Pancreas (tissue), 10 donors: ENCODE measurements around the gene NANOS3. TPM values are rescaled to one million over a fixed set of nuclear protein-coding genes. Genes with fewer than 3 reads are reported as not detected.
"Not testable (repeated sequence)": the region's sequence is repeated elsewhere in the genome, so short reads cannot be mapped to it uniquely, and the experiment has no call there.

Experiments
- ATAC-seq, 4 donors: fragments of 200-7000 bp; cut with Tn5 transposase; one replicate each; pipeline versions ENCODE4 v1.8.0 to v1.9.1; 2020; ENCODE audit warnings: mild to moderate bottlenecking in 4 of 4, moderate library complexity in 4 of 4
- DNase-seq, 6 donors: peaks; one replicate each; pipeline ENCODE4 v3.0.0-alpha.2; 2020
- FAIRE-seq: peaks from 2 replicates; lab custom pipeline; 2012; peaks lifted over from hg19 to GRCh38; lab: Jason Lieb, UNC
- H3K27ac ChIP-seq, 4 donors: fragments of 200-600 bp; sonication (generic); 1 replicate in 3 of 4; 2 replicates in 1 of 4; pipeline versions ENCODE4 v1.5.0 to v1.8.0; 2020
- H3K27me3 ChIP-seq, 4 donors: fragments of 200-600 bp; one replicate each; pipeline ENCODE4 v1.8.0; 2021
- H3K36me3 ChIP-seq, 3 donors: fragments of 200-600 bp; sonication (generic) in 1 of 3; one replicate each; pipeline versions ENCODE4 v1.5.0 to v1.8.0; 2020 to 2021
- H3K4me1 ChIP-seq, 3 donors: fragments of 200-600 bp; one replicate each; pipeline ENCODE4 v1.8.0; 2021
- H3K4me3 ChIP-seq, 4 donors: fragments of 200-600 bp; sonication (generic) in 2 of 4; one replicate each; pipeline versions ENCODE4 v1.5.0 to v1.8.0; 2020 to 2021
- H3K9me3 ChIP-seq, 4 donors: fragments of 200-600 bp; one replicate each; pipeline ENCODE4 v1.8.0; 2021
- CTCF ChIP-seq, 4 donors: fragments of 200-600 bp; sonication (generic) in 3 of 4; IDR thresholded peaks; one replicate each; pipeline versions ENCODE4 v1.5.0 to v1.8.0; 2021; ENCODE audit warnings: antibody characterized with exemption in 4 of 4
- WGBS, 2 donors: extraction: QIAGEN DNeasy Blood & Tissue Kit; methylation state at CpG; one replicate each; pipeline ENCODE4 v1.1.7; 2013; 5-methylcytosine and 5-hydroxymethylcytosine counted together
- intact Hi-C, 3 donors: fragments of 100-400 bp; cut with DNase I; formaldehyde crosslinking; loops; one replicate each; pipeline versions ENCODE4 v1.11.1 to v1.14.2; 2022
- polyA plus RNA-seq, 2 donors: library from polyadenylated mRNA; stranded (reverse); fragments of 200-250 nt; gene quantifications; one replicate each; pipeline ENCODE4 v1.2.3, GENCODE V29; 2013
- total RNA-seq, 6 donors: library from RNA; stranded (reverse); fragmentation: NEBNext Ultra II Directional in 4 of 6; extraction: Animal tissue kit (Norgen Biotek cat#: 25700) in 4 of 6; gene quantifications; one replicate each; pipeline versions ENCODE4 v1.2.1 to v1.2.4, GENCODE V29; 2021 to 2023
- donor health status: healthy with polysubstance abuse.
- donor health status: DM: no; HTN: no; CAD: no; lungs with moderate emphysema.
- donor health status: DM: no; HTN: no; CAD: no.
- donor health status: control.
- donor health status: control.
- donor health status: Bipolar disorder and iron deficiency.
- donor health status: DM: yes; HTN: yes; CAD: no.
- donor health status: DM: no; HTN: no; CAD: no.
- donor health status: DM: no; HTN: no; CAD: no.
- donor health status: DM: yes; HTN: yes; CAD: no.

Gene NANOS3
- total and polyA plus RNA-seq, 8 donors, result 0.39 to 3.1 (median 0.72) TPM; not detected in 2

DNA sequence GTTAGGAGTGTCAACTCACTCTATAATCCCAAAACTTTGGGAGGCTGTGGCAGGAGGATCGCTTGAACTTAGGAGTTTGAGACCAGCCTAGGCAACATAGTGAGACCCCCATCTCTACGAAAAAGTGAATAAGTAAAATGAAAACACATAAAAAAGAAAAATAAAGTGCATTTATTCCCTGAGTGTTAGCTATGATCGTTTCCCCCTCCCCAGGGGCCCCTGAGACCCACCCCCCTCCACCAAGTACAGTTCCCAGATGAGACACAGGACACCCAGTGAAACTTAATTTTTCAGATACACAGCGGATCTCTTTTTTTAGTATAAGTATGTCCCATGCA lies 28.6 kb upstream of the NANOS3 start:
- WGBS, 2 donors, result 70 to 73% methylated on average over 4 of the region's 4 CpGs
- FAIRE-seq (no peak), ATAC-seq (no peak), DNase-seq (no peak)
- TF ChIP-seq CTCF (IDR thresholded peaks at IDR 0.05), result no peak
- Histone ChIP-seq H3K4me1 (peaks cover 20 to 48% (median 39%) of the 10 kb centered on the region in 3 donors), H3K27me3 (no peaks in the 10 kb centered on the region), H3K4me3 (no peak overlapping the region), H3K36me3 (no peaks in the 10 kb centered on the region), H3K9me3 (no peaks in the 10 kb centered on the region), H3K27ac (peak overlapping the region; percentile 97 to 100 (median 100))
- intact Hi-C loops, result no loop called here

DNA sequence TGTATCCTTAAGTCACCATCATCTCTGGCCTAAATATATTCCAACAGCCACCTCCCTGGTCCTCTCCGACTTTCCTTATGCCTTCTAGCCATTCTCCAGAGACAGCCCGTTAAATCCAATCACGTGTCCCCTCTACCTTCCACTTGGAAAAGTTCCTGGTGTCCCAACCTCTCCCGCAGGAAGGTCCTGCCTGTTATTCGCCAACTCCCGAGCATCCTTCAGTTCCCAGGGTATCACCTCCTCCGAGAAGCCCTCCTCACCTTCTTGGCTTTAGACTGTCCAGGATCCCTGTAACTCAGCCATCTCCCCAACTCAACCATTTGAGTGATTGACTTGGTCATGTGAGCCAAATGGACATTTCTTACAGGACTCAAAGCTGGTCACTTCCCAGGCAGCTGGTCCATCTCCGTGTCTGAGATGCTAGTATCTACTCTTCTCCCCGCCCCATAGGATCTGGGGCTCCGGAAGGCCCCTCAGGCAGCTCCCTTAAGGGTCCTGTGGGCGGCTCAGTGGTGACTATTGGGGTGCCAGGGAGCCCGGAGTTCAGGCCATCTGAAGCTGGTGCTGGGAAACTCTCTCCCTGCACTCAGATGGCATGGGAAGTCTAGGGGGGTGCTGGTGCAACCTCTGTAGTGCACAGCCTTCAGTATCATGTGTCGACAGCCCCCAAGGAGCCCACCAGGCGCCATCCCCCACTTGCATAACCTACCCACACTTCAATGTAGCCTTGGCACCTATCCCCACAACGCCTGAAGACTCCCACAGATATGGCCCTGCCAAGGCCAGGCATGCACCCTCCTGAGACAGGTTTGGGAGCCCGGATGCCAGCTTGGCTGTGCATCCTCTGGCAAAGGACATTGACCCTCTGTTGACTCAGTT lies 27.9 kb upstream of the NANOS3 start:
- peak overlapping the region; percentile 14 to 100 (median 100) for H3K27ac ChIP-seq
- DNase-seq (peak in 2 of 6 donors; percentile 33 to 50), FAIRE-seq (no peak), ATAC-seq (no peak)
- no peaks in the 10 kb centered on the region for H3K27me3 ChIP-seq
- H3K4me1 ChIP-seq, result peaks cover 18 to 41% (median 34%) of the 10 kb centered on the region in 3 donors
- H3K9me3 ChIP-seq, result no peaks in the 10 kb centered on the region
- WGBS, 2 donors, result 49 to 57% methylated on average over 16 of the region's 16 CpGs
- no peak for TF ChIP-seq CTCF (IDR thresholded peaks at IDR 0.05)
- no peak overlapping the region for H3K4me3 ChIP-seq
- H3K36me3 ChIP-seq, result no peaks in the 10 kb centered on the region
- intact Hi-C loops, result no loop called here

DNA sequence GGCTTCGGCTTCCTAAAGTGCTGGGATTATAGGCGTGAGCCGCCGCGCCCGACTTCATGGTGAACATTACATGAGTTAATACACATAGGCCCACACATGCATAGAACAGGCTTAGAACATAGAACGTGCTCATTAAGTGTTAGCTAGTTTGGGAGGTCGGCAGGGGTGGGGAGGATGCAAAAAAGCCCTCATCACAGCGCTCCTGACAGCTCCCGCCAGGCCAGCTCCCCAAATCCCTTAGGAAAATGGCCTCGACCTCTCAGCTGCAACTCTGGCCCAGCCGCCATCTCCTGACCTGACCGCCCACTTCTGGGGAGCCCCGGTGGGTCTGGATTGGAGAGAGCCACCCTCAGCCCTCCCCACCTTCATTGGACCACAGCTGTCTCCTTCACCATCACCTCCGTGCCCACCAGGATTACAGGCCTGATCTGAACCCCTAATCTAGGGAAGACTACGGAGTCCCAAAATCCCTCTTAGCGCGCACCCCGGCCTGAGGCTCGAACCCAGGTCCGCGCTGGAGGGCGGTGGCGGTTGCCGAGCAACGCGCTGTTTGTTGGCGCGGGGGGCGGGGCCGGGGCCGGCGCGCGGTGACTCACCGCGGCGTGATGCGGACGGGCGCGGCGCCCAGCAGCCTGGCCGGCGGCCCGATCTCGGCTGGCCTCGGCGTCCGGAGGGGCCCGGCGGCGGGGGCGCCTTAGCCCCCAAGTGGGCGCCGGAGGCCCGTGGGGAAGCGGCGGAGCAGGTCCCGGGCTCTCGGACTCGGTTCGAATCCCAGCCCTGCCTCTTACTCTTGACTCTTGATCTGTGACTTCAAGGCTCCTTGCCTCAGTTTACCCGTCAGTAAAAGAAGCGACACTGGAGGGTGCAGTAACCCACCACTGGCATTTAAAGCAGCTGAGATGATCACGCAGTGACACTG lies 26.7 kb upstream of the NANOS3 start:
- no peak for TF ChIP-seq CTCF (IDR thresholded peaks at IDR 0.05)
- H3K4me3 ChIP-seq, result peak overlapping the region in 2 of 4 donors; percentile 31 to 43
- H3K27ac ChIP-seq, result peak overlapping the region; percentile 87 to 100 (median 96)
- DNase-seq (peak; percentile 74 to 96 (median 92)), ATAC-seq (peak; percentile 33 to 66 (median 46)), FAIRE-seq (no peak)
- no peaks in the 10 kb centered on the region for H3K36me3 ChIP-seq
- intact Hi-C loops, result no loop called here
- peaks cover 18 to 41% (median 34%) of the 10 kb centered on the region in 3 donors for H3K4me1 ChIP-seq
- 17 to 18% methylated on average over 62 to 66 of the region's 66 CpGs for WGBS, 2 donors
- no peaks in the 10 kb centered on the region for H3K27me3 ChIP-seq
- no peaks in the 10 kb centered on the region for H3K9me3 ChIP-seq

GRCh38 chr19:13850910-13851733 lies 25.8 kb upstream of the NANOS3 start:
- TF ChIP-seq CTCF (IDR thresholded peaks at IDR 0.05), result no peak
- peaks cover 18 to 38% (median 33%) of the 10 kb centered on the region in 3 donors for H3K4me1 ChIP-seq
- peak overlapping the region in 2 of 4 donors; percentile 31 to 43 for H3K4me3 ChIP-seq
- peak; percentile 82 to 91 (median 86) for DNase-seq
- no peaks in the 10 kb centered on the region for H3K27me3 ChIP-seq
- H3K36me3 ChIP-seq, result no peaks in the 10 kb centered on the region
- ATAC-seq, result peak; percentile 47 to 58 (median 52)
- no peak for FAIRE-seq
- no peaks in the 10 kb centered on the region for H3K9me3 ChIP-seq
- intact Hi-C loops, result no loop called here
- peak overlapping the region; percentile 87 to 100 (median 96) for H3K27ac ChIP-seq
- WGBS, 2 donors, result 53 to 54% methylated on average over 26 of the region's 26 CpGs

- H3K36me3 ChIP-seq, ATAC-seq, H3K9me3 ChIP-seq, FAIRE-seq, H3K27me3 ChIP-seq, intact Hi-C loops, H3K4me3 ChIP-seq: not testable (repeated sequence)
- Histone ChIP-seq H3K4me1 (peaks cover 13 to 32% (median 27%) of the 10 kb centered on the region in 3 donors), H3K27ac (peak overlapping the region; percentile 87 to 100 (median 96))
- DNase-seq, result peak in 1 of 6 donors; percentile 37
- 75 to 84% methylated on average over 5 of the region's 5 CpGs for WGBS, 2 donors
Observed at GRCh38 chr19:13851734-13852114, 25.2 kb upstream of the NANOS3 start.

- H3K27me3 ChIP-seq, H3K36me3 ChIP-seq, H3K9me3 ChIP-seq, ATAC-seq, intact Hi-C loops, FAIRE-seq, H3K4me3 ChIP-seq: not testable (repeated sequence)
- Histone ChIP-seq H3K27ac (peak overlapping the region in 3 of 4 donors; percentile 87 to 100 (median 98)), H3K4me1 (peaks cover 12 to 28% (median 22%) of the 10 kb centered on the region in 3 donors)
- WGBS, 2 donors, result 78 to 88% methylated on average over 12 of the region's 12 CpGs
- peak in 1 of 6 donors; percentile 18 for DNase-seq
Observed at GRCh38 chr19:13852171-13852707, 24.7 kb upstream of the NANOS3 start.
